PFSK-1 (cell line): ENCODE results near the gene BRWD1.

ENCODE experiments used
- FOXP2 ChIP-seq: optimal IDR thresholded peaks from 2 replicates; pipeline ENCODE3; 2011; ENCODE audit warnings: borderline replicate concordance, control low read depth, inconsistent platforms; ENCODE audit not compliant: insufficient read depth; ENCODE audit errors: extremely low read length, extremely low read depth
- REST ChIP-seq, 2 experiments: IDR thresholded peaks; 2 replicates each; pipeline versions ENCODE4 v1.6.1 to v1.8.0; 2011 to 2012; ENCODE audit warnings: low read depth in 2 of 2, low read length in 2 of 2, control low read depth in 1 of 2, inconsistent platforms in 1 of 2, mild to moderate bottlenecking in 1 of 2, moderate library complexity in 1 of 2; ENCODE audit not compliant: insufficient read depth in 1 of 2
- SIN3A ChIP-seq: IDR thresholded peaks from 2 replicates; pipeline ENCODE4 v1.6.1; 2012; ENCODE audit warnings: mild to moderate bottlenecking, low read length, moderate library complexity, borderline replicate concordance; ENCODE audit not compliant: insufficient read depth
- TAF1 ChIP-seq: IDR thresholded peaks from 2 replicates; pipeline ENCODE4 v1.6.1; 2012; ENCODE audit warnings: low read length, control low read depth, borderline replicate concordance; ENCODE audit not compliant: insufficient read depth

Gene BRWD1

GRCh38 chr21:39134288-39134810, 179.1 kb downstream of the BRWD1 start:
- TF ChIP-seq TAF1 (no peak), SIN3A (no peak), FOXP2 (no peak), REST (IDR thresholded peaks at IDR 0.05; ENCODE audit: insufficient read depth in 1 of 2, low read depth in 2 of 2, low read length in 2 of 2) (no peak)
